Liver (tissue), 3 donors: ENCODE data around the gene EIF4E.

ENCODE experiments used
- EGR1 ChIP-seq, 2 donors: IDR thresholded peaks; 2 replicates each; pipeline ENCODE4 v1.6.1; 2016 to 2018; ENCODE audit warnings: antibody characterized with exemption in 2 of 2, low read depth in 2 of 2
- GABPA ChIP-seq, 2 donors: IDR thresholded peaks in 1 of 2; conservative IDR thresholded peaks in 1 of 2; 2 replicates each; pipeline ENCODE4 v1.6.1; 2016; ENCODE audit warnings: antibody characterized with exemption in 2 of 2, mild to moderate bottlenecking in 1 of 2, moderate library complexity in 1 of 2
- JUND ChIP-seq, 2 donors: IDR thresholded peaks; 2 replicates each; pipeline ENCODE4 v1.6.1; 2016; ENCODE audit warnings: antibody characterized with exemption in 2 of 2
- RAD21 ChIP-seq, 2 donors: IDR thresholded peaks; 2 replicates each; pipeline ENCODE4 v1.6.1; 2016; ENCODE audit warnings: antibody characterized with exemption in 2 of 2, mild to moderate bottlenecking in 2 of 2
- SP1 ChIP-seq: IDR thresholded peaks from 2 replicates; pipeline ENCODE4 v1.6.1; 2018; ENCODE audit warnings: antibody characterized with exemption, mild to moderate bottlenecking
- TAF1 ChIP-seq: conservative IDR thresholded peaks from 2 replicates; pipeline ENCODE4 v1.6.1; 2016; ENCODE audit warnings: antibody characterized with exemption, mild to moderate bottlenecking
- YY1 ChIP-seq: IDR thresholded peaks from 2 replicates; pipeline ENCODE4 v1.6.1; 2016; ENCODE audit warnings: antibody characterized with exemption, mild to moderate bottlenecking
- TF ChIP-seq, protein P1 (sequence below): fragments of 150-350 bp; IDR thresholded peaks from 2 replicates; pipeline ENCODE4 v1.5.1; 2017; ENCODE audit warnings: improper control_type of control experiment, low read depth, low read length; ENCODE audit not compliant: missing input control
- TF ChIP-seq, protein P2 (sequence below): IDR thresholded peaks from 2 replicates; pipeline ENCODE4 v1.6.1; 2016; ENCODE audit warnings: antibody characterized with exemption
- TF ChIP-seq, protein P3 (sequence below): IDR thresholded peaks from 2 replicates; pipeline ENCODE4 v1.6.1; 2016; ENCODE audit warnings: antibody characterized with exemption, mild to moderate bottlenecking
- TF ChIP-seq, protein P4 (sequence below): IDR thresholded peaks from 2 replicates; pipeline ENCODE4 v1.6.1; 2016; ENCODE audit warnings: antibody characterized with exemption
- donor health status: healthy.
- donor health status: healthy.

DNA sequence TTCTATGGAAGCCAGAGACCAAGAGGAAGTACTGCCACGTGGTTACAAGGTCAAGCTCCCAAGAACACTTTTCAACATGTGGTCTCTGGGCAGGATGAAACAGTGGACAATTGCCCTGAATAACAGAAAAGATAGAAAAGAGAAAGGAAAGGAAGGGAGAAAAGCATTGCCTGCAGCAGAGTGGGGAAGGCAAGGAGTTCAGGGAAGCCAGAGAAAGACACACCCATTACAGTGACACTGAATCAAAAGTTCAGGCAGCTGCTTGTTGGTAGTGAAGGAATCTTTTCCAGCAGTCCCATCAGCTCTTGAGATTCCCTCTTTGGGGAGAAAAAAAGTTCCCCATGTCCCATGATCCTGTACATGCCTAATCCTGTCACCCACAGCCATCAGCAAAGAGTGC lies 80.5 kb downstream of the EIF4E start:
- TF ChIP-seq, protein P1, sequence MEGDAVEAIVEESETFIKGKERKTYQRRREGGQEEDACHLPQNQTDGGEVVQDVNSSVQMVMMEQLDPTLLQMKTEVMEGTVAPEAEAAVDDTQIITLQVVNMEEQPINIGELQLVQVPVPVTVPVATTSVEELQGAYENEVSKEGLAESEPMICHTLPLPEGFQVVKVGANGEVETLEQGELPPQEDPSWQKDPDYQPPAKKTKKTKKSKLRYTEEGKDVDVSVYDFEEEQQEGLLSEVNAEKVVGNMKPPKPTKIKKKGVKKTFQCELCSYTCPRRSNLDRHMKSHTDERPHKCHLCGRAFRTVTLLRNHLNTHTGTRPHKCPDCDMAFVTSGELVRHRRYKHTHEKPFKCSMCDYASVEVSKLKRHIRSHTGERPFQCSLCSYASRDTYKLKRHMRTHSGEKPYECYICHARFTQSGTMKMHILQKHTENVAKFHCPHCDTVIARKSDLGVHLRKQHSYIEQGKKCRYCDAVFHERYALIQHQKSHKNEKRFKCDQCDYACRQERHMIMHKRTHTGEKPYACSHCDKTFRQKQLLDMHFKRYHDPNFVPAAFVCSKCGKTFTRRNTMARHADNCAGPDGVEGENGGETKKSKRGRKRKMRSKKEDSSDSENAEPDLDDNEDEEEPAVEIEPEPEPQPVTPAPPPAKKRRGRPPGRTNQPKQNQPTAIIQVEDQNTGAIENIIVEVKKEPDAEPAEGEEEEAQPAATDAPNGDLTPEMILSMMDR, result no peak
- TF ChIP-seq, protein P2, sequence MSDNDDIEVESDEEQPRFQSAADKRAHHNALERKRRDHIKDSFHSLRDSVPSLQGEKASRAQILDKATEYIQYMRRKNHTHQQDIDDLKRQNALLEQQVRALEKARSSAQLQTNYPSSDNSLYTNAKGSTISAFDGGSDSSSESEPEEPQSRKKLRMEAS, result no peak
- TF ChIP-seq SP1 (no peak), YY1 (no peak), TAF1 (no peak), EGR1 (IDR thresholded peaks at IDR 0.05; ENCODE audit: low read depth in 2 of 2) (no peak), JUND (IDR thresholded peaks at IDR 0.05) (no peak), GABPA (IDR thresholded peaks at IDR 0.05 in 1 of 2, conservative IDR thresholded peaks at IDR 0.05 in 1 of 2) (no peak), RAD21 (IDR thresholded peaks at IDR 0.05) (no peak)
- TF ChIP-seq, protein P3, sequence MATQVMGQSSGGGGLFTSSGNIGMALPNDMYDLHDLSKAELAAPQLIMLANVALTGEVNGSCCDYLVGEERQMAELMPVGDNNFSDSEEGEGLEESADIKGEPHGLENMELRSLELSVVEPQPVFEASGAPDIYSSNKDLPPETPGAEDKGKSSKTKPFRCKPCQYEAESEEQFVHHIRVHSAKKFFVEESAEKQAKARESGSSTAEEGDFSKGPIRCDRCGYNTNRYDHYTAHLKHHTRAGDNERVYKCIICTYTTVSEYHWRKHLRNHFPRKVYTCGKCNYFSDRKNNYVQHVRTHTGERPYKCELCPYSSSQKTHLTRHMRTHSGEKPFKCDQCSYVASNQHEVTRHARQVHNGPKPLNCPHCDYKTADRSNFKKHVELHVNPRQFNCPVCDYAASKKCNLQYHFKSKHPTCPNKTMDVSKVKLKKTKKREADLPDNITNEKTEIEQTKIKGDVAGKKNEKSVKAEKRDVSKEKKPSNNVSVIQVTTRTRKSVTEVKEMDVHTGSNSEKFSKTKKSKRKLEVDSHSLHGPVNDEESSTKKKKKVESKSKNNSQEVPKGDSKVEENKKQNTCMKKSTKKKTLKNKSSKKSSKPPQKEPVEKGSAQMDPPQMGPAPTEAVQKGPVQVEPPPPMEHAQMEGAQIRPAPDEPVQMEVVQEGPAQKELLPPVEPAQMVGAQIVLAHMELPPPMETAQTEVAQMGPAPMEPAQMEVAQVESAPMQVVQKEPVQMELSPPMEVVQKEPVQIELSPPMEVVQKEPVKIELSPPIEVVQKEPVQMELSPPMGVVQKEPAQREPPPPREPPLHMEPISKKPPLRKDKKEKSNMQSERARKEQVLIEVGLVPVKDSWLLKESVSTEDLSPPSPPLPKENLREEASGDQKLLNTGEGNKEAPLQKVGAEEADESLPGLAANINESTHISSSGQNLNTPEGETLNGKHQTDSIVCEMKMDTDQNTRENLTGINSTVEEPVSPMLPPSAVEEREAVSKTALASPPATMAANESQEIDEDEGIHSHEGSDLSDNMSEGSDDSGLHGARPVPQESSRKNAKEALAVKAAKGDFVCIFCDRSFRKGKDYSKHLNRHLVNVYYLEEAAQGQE, result no peak
- TF ChIP-seq, protein P4, sequence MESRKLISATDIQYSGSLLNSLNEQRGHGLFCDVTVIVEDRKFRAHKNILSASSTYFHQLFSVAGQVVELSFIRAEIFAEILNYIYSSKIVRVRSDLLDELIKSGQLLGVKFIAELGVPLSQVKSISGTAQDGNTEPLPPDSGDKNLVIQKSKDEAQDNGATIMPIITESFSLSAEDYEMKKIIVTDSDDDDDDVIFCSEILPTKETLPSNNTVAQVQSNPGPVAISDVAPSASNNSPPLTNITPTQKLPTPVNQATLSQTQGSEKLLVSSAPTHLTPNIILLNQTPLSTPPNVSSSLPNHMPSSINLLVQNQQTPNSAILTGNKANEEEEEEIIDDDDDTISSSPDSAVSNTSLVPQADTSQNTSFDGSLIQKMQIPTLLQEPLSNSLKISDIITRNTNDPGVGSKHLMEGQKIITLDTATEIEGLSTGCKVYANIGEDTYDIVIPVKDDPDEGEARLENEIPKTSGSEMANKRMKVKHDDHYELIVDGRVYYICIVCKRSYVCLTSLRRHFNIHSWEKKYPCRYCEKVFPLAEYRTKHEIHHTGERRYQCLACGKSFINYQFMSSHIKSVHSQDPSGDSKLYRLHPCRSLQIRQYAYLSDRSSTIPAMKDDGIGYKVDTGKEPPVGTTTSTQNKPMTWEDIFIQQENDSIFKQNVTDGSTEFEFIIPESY, result no peak
